HG03280 (cell line): ENCODE measurements around the gene CATSPER4.
A peak's percentile ranks its signal among the peaks of the same experiment; 100 is the strongest.
"Not testable (repeated sequence)": the region's sequence is repeated elsewhere in the genome, so short reads cannot be mapped to it uniquely, and the experiment has no call there.

ENCODE experiments used
- ATAC-seq: cut with Tn5 transposase; IDR thresholded peaks from one replicate; pipeline ENCODE4 v1.9.1; 2021; ENCODE audit warnings: mild to moderate bottlenecking, moderate library complexity; ENCODE audit not compliant: unreplicated experiment

The CATSPER4 gene

DNA sequence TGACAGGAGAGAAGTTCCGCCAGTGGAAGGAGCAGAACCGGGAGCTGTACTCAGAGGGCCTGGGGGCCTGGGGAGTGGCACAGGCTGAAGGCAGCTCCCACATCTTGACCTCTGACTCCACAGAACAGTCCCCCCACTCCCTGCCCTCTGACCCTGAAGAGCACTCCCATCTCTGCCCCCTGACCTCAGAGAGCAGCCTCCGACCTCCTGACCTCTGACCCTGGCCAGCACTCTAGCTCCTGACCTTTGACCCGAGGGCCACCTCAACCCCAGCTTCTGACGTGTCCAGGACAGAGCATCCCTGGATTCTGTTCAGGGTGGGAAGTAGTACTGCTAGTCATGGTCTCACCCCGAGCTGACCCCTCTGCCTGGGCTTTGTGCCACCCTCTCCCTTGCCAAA, 1.1 kb upstream of the CATSPER4 start:
- ATAC-seq: no peak

DNA sequence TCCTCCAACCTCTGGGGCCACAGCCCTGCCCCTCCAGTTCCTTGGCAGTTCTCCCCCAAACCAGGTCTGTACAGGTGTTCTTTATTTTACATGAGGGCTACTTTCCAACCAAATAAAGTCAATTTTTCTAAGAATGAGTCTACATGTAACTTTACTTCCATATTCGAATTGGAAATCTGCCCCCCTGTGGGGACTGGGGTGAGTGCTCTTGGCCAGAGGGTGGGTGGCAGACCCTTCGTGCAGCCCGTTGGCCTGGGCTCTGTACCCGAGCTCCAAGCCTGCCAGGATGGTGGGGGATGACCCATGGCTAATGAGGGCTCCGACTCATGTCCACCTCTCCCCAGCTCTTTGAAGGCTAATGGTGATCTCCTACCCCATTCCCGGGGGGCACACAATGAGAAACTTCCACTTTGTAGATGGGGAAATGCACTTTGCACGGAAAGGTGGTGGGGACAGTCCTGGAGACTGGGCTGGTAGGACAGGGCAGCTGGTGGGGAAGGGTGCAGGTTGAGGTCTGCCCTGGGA, 589 bp upstream of the CATSPER4 start:
- no peak for ATAC-seq

DNA sequence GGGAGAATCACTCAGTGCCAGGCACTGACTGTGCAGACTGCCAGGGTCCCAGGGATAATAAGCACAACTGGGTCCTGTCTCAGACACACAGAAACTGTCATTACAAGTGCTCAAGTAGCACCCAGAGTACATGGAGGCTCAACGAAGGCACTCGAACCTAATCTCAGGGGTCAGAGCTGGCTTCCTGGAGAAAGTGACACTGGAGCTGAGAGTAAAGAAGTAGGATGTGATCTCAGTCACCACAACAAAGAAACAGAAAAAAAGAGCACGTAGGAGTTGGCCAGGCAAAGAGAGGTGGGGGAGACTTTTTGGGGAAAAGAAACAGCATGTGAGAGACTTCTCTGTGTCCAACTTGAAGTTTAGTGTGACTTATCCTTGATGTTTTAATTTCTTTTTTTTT, 1.3 kb downstream of the CATSPER4 start:
- no peak for ATAC-seq

DNA sequence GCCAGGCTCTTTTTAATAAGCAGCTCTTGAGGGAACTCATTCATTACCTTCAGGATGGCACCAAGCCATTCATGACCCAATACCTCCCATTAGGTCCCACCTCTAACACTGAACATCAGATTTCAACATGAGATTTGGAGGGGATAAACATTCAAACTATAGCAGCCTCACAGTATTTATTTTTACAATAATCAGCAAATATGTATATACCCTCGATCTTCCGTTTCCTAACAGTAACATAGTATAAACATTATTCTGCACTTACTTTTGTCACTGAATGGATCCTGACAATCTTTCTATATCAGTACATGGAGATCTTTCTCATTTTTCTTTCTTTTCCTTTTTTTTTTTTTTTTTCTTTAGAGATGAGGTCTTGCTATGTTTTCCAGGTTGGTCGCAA, 5.4 kb downstream of the CATSPER4 start:
- ATAC-seq: no peak

DNA sequence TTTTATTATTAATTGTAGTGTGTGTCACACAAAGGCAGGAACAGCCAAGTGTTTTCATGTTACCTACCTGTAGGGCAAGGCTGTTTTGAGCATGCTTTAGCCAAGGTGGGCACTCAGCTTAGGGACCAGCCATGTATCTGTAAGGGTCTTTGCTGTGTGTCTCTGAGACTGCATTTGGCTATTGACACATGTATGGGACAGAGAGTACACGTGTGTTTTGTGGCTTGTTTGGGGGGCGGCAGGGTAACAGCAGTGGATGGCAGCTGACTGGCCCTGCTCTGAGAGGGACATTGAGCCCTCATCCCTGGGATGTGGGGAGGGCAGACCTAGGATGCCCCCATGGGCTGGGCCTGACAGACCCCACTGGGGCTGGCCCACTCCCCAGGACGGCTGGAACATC, 6.9 kb downstream of the CATSPER4 start:
- ATAC-seq: no peak

DNA sequence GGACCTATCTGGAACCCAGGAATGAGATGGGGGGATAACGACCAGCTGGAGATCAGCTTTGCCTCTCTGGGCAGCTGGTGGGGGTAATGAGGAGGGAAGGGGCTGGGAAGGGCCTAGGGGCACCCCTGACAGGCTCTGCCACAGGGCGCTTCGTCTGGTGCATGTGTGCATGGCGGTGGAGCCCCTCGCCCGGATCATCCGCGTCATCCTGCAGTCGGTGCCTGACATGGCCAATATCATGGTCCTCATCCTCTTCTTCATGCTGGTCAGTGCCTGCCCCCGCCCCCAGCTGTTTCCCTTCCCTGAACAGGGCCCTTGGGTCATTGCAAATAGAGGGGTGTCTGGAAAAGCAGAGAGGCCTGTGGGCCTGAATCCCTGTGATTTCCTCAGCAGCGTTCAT, 7.4 kb downstream of the CATSPER4 start:
- no peak for ATAC-seq

DNA sequence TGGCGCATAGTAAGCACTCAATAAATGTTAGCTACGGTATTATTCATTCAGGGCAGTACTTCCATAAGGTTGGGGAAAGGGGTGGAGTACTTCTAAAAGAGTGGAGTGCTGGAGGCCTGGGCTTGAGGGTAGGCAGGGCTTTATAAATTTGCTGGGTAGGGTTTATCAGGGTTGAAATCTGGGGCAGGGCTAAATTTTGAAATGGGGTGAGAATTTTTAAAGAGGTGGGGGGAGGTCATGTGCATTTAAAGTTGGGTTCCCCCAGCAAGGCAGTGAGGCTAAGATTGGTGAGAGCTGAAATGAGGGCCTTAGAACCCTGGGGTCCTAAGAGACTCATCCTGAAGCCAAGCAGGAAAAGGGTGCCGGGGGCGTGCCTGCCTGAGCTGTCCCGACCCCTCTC, 10.0 kb downstream of the CATSPER4 start:
- no peak for ATAC-seq

DNA sequence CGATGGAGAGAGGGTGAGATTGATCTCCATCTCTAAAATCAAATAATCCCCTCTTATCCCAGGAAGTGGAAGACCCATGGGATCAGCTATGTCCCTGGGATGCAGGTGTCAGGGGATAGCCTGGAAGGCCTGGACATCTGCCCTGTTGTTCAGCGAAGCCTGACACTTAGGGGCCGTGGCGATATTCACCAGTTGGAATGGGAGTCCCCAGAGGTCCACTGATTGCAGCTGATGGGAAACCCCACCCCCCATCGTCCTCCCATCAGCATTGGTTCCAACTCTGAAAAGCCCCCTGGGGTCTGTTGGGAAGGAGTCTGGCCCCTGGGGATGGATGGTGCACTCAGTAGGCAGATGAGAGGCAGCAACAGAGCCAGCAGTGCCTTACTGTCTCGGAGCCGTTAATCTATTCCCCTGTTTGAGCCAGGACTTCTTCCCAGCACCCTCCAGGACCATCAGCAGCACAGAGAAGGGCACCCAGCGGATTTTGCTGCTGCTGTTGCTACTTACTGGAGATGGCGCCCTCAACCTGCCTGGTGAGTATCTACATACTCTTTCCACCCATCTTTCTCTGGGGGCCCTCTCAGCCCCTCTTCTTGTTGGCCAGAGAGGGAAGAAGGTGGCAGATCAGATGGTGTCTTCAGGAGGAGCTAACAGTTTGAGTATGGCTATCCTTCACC, 13.4 kb downstream of the CATSPER4 start:
- ATAC-seq: no peak

DNA sequence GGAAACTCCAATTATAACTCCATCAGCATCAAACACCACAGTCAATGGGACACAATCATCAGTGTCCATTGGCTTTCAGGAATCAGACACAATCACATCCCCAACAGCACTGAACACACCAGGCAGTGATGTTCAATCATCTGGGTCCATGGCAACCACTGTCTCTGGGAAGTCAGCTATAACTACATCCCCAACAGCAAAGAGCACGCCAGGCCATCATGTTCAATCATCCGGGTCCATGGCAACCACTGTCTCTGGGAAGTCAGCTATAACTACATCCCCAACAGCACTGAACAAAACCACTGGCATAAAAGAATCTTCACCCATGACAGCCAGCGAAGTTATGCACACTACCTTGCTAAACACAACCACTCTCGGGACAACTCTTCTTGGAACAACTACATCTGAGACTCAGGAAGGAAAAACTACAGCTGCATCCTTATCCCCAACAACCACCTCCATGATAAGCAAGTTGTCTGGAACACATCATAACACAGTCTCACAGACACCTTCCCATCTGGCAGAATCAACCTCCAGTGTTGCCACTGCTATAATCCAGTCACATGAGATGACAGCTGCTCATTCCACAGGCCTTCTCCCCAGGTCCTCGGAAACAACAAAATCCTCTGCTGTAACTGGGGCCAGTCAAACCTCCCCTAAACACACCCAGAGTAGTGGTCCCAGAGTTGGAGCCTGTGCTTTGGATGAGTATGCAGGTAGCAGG, 19.9 kb downstream of the CATSPER4 start:
- no peak for ATAC-seq

DNA sequence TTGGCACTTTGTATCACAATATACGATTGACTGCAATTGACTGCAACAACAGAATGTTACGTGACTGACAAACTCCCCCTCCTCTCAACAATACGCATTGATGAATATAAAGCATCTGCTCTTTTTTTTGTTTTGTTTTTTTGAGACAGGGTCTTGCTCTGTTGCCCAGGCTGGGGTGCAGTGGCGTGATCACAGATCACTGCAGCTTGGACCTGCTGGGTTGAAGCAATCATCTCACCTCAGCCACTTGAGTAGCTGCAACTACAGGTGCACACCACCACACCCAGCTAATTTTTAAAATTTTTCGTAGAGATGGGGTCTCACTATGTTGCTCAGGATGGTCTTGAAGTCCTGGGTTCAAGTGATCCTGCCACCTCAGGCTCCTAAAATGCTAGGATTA, 22.3 kb downstream of the CATSPER4 start:
- ATAC-seq: no peak

DNA sequence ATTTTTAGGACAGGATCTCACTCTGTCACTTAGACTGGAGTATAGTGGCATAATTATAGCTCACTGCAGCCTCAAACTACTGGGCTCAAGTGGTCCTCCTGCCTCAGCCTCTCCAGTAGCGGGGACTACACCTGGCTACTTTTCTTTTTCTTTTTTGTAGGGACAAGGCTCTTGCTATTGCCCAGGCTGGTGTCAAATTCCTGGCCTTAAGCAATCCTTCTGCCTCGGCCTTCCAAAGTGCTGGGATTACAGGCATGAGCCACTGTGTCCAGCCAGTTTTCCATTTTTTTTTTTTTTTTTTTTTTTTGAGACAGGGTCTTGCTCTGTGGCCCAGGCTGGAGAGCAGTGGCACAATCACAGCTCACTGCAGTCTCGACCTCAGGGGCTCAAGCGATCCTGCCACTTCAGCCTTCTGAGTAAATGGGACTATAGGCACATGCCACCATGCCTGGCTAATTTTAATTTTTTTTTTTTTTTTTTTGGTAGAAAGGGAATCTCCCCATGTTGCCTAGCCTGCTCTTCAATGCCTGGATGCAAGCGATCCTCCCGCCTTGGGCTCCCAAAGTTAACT, 23.0 kb downstream of the CATSPER4 start:
- ATAC-seq: no peak

DNA sequence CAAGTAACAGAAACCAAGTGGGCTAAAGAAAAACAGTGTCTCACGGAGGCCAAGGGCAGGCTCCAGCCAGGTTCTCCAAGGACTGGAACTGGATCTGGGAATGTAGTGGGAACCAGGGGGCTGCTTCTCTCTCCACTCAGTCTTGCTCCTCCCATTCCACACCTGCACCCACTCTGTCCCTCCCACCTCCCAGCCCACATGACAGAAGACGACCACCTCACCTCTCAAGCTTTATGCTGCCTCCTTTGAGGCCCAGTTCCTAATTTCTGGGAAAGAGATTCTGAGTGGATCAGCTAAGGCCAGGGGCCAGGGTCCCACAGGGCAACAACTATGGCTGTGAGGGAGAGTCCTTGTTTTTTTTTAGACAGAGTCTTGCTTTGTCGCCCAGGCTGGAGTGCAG, 24.8 kb downstream of the CATSPER4 start:
- ATAC-seq: no peak

DNA sequence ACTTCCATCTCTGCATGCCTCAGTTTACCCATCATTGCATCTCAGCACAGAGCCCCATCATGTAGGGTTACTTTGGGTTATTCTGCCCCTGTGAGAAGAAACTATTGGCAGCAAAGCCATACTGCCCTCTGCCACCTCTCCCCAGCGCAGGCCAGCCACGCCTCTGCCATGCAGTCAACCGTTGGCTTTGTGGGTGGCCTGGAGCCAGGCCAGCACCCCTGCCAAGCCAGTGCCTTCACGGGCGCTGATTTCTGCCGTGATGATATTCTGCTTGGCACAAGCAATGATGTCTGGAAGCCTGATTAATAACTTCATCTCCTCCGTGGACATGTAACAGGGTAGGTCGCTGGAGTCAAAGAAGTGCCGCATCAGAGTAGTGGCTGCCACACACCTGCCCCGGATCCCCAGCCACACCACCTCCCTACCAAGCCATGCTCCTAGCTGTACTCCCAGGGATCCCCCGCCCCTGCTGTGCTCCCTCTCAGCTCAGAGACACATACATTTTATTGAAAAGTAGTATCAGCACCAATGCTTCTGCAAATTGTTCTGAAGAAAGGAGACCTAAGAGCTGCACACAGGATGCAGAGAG, 28.6 kb downstream of the CATSPER4 start:
- no peak for ATAC-seq

DNA sequence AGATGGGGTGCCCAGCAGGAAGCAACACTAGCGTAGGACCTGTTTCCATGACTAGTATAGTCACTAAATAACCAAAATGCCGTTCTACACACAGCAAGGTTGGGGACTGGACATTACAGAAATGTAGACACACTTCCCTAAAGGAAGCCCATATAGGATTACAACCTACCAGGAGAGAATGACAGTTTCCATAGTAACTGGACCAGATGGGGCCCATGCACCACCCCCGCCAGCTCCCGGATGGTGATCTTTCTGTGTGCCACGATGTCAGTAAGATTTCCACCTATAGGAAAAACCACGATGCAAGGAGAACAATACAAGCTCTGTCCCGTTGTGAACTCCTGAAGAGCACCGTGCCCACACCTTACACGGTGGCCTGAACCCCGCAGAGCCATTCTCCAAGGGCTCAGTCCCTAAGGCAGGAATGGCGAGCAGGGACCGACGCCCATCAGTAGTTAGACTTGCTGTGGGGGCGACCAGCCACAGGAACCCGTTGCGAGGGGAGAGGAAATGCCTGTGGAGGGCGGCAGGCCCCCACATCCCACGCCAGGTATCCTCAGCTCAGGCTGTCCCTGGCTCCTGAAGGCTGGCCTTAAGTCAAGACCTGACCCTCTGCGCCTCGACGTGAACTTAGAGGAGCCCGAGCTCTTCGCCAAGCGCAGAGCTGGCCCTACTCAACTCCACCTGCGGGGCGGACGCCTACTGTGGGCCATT, 30.0 kb downstream of the CATSPER4 start:
- ATAC-seq: no peak

DNA sequence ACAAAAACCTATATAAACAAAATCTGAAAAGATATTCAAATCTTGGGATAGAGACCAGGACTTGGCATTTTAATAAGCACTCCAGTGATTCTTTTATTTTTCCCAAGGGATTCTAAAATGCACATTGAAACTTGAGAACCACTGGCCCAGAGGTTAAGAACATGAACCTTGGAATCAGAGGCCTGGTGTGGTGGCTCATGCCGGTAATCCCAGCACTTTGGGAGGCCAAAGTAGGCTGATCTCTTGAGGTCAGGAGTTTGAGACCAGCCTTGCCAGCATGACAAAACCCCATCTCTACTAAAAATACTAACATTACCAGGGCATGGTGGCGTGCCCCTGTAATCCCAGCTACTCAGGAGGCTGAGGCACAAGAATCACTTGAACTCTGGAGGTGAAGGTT, 30.7 kb downstream of the CATSPER4 start:
- no peak for ATAC-seq

DNA sequence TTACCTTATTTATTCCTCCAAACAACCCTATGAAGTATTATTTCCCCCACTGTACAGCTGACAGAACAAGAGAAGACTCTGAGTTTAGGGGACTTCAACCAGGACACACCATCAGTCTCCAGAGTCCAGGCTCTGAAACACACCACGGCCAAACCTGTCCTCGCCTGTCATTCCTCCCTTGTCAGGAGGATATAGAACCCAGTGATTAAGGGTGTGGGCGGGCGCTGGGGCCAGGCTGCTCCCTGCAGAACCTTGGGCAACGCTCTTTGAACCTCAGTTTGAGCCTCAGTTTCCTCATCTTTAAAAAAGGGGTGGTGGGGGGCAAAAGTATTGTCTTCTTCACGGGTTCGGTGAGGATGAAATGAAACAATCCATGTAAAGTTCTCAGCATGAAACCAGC, 34.2 kb downstream of the CATSPER4 start:
- no peak for ATAC-seq

DNA sequence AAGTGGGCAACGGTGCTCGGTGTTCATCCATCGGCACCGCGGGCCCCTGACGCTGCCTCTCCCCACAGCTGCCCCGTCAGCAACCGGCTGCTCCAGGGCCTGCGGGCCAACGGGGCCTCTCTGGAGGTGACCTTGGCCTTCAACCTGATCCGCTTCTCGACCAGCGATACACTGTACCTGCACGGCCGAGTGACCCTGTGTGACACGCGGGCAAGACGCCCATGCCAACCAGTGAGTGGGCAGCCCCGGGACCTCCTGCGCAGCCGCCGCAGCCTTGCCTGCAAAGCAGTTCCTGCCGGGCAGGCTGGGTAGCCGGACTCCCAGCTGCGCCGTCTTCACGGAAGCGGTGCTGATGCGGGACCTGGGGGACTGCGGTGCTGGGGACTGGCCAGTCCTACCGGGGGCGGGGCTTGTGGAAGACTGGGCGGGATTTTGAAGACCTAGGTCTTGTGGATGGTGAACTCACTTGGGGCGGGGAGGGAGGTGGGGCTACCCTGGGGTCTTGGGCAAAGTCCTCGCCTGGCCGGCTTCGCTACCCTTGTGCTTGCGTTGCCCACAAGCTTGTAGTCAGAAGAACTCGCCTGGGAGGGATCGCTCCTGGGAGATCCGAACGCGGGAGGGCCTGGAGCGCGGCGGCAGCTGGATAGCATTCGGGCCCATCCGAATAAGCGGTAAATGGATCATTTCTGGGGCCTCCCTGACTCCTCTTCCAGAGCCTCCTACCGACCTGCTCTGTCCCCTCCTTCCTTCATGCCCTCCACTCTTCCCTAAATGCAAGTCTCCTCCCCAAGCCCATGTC, 34.8 kb downstream of the CATSPER4 start:
- ATAC-seq: no peak

DNA sequence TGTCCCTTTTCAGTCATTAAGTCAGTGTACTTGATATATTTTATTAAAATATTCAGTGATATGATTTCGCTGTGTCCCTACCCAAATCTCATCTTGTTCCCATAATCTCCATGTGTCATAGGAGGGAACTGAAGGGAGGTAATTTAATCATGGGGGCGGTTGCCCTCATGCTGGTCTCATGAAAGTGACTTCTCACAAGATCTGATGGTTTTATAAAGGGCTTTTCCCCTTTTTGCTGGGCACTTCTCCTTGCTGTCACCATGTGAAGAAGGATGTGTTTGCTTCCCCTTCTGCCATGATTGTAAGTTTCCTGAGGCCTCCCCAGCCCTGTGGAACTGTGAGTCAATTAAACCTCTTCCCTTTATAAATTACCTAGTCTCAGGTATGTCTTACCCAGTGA, 40.3 kb downstream of the CATSPER4 start:
- ATAC-seq: not testable (repeated sequence)

DNA sequence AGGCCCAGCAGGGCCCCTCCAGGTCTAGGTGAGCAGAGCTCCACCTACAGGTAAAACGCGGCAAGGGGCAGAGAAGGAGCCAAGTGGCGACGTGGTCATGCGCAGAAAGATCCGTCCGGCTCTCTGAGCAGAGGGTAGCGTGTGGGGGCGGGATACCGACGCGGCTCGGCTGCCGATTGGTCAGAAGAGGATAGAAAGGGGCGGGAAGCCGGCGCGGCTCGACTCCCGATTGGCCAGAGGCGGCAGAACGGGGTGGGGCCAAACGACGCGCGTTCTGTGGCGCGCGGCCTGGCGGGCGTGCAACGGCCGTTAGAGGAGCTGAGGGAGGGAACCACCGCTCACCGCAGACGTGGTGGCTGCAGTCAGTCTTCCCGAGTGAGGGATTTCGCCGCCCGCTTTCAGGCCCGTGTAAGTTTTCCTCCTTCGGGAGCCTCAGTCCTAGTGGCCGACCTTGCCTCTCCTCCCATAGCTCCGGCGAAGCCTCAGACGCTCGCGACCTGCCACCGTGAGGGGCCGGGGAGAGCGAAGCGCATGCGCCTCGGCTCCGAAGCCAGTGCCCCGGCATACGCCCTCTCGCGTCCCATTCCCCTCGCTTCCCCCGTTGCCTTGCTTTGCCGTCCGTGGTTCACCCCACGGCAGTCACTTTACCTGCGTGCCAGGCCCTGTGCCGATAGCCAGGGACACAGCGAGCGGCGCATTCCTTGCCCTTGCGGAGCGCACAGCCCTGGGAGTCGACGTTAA, 43.7 kb downstream of the CATSPER4 start, which contains the start of gene CEP85:
TSS of gene CEP85 (plus strand) at position 298 of the 741 bp plus-strand sequence. CDS start 5,584 bp downstream, outside the sequence.
- ATAC-seq: peak; percentile 89
